GM21619 (cell line): Measurements from ENCODE around the gene OLFML2B.

Experiments
- ATAC-seq: cut with Tn5 transposase; IDR thresholded peaks from one replicate; pipeline ENCODE4 v1.9.1; 2021; ENCODE audit not compliant: unreplicated experiment

OLFML2B gene

DNA sequence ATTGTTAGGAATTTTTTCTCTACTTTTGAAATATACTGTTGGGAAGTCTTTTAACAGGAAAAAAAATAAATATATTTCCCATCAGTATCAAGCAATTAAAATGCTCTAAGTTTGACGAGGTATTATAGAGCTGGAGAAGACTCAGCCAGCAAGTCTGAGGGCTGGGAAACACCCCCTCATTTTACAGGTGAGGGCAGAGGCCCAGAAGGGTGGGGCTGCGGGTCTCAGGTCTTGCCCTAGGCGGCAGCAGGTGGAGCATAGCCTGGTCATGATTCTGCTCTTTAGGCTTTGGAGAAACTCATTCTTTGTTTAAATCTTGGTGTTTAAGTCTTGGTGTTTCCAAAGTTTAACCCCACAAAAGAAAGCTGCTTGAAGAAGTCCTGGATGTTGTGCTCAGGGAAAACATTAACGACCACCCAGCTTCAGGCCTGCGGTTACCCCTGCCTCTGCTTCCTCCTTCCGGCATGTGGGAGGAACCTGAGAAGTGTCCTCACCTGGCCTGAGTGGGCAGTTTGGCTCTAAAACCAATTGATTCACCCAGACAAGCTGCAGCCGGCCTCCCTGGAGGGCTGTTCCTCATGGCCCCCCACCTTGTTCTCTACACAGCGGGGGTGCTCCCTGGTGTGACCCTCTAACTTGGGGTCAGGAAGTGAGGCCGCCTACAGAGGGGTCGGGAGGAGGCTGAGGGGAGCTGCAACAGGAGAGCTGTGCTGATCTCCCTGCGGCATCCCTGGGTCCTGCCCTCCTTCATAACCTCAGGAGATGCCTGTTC is 41.7 kb downstream of the OLFML2B start:
- no peak for ATAC-seq

DNA sequence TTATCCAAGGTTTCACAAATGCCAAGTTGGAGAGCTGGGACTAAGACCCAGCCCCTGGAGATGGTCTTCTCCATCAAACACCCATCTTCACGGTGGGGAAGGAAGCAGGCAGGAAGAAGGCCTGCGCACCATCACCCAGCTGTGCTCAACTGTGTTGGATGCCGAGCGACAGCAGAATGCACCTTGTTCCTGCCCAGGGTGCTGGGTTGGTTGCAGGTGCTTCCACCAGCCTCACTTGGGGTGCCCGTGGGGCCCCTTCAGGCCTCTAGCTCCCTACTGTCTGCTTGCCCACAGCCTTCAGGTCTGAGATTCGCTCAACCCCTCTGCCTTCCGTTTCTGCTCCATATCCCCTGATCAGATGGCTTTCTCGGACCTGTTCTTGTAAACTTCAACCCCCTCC is 42.5 kb downstream of the OLFML2B start:
- ATAC-seq, result no peak

- no peak for ATAC-seq
Observed at GRCh38 chr1:161978011-161978790, 45.5 kb downstream of the OLFML2B start.

GRCh38 chr1:161973924-161974845 is 49.5 kb downstream of the OLFML2B start:
- ATAC-seq, result no peak

- no peak for ATAC-seq
Observed at GRCh38 chr1:161972828-161973227, 50.8 kb downstream of the OLFML2B start.

- ATAC-seq, result no peak
Observed at GRCh38 chr1:161970633-161971032, 53.0 kb downstream of the OLFML2B start.

DNA sequence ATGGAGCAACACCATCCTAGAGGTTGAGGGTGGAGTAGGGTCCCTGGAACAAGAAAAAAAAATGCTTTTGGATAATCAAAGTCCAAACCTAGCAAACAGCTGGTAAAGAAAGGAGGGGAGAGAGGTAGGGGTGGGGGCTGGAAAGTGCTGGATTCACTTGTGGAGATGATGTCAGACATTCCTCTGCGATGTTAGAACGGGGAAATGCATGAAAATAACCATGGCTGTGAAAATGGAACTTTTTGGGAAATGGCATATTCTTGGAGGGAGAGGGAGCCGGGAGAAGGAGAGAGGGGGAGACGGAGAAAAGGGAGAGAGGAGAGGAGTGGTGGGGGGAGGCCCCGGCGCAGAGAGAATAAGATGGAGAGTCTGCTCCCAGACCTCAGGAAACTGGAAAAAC is 53.6 kb downstream of the OLFML2B start:
- no peak for ATAC-seq

- no peak for ATAC-seq
Observed at GRCh38 chr1:161966067-161966466, 57.6 kb downstream of the OLFML2B start.

GRCh38 chr1:161962091-161962887 is 61.4 kb downstream of the OLFML2B start:
- ATAC-seq, result peak; percentile 94

- no peak for ATAC-seq
Observed at GRCh38 chr1:161958425-161958824, 65.2 kb downstream of the OLFML2B start.

DNA sequence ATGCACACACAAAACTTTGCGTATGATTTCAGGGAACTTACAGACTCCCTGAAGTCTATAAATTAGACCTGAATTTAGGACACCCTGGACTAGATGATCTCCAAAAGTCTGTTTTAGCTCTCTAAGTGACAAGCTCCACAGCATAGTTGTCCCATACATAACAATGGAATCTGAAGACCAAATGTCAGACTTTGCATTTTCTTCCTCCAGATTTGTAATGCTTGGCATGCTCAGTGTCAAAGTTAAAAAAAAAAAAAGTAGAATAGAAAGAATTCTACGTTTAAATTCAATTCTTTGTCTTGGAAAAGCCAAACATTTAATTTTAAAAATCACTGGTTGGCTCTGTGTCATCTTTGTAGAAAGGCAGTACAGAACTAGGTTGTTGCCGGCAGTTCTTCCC is 66.7 kb downstream of the OLFML2B start:
- no peak for ATAC-seq

DNA sequence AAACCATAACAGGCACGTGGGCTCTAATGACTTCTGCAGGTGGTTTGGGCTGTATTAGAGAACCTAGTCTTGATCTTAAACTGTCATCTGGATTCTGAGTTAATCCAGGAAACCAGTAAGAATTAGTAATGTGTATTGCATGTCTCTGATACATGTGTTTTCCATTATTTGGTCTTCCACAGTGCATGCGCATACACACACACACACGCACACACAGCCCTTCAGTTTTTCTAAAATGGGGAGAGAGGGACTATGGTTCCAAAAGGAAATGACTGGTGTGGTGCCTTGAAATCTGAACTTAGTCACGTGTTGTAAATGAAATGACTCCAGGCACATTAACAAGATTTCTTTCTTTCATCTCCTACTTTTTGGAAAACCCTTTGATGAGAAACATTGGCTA is 67.6 kb downstream of the OLFML2B start:
- no peak for ATAC-seq

DNA sequence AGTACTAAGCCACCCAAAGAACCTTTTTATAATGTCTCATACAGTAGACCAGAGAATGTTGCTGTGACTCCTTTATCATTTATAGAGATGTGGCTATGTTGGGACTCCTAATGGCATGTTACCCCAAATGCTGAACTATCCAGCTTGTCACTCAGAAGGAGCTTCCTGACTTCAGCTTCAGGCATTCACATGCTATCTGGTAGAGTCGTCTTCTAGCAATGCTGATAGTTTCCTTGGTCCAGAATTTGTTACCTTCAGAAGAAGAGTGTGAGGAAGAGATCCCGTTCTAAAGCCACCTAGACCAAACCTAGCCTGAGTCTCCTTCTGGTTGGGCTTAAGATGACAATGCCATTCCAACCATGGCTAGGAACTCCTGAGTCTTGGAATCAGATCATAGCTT is 68.1 kb downstream of the OLFML2B start:
- no peak for ATAC-seq

- ATAC-seq, result no peak
Observed at GRCh38 chr1:161954466-161954865, 69.2 kb downstream of the OLFML2B start.

DNA sequence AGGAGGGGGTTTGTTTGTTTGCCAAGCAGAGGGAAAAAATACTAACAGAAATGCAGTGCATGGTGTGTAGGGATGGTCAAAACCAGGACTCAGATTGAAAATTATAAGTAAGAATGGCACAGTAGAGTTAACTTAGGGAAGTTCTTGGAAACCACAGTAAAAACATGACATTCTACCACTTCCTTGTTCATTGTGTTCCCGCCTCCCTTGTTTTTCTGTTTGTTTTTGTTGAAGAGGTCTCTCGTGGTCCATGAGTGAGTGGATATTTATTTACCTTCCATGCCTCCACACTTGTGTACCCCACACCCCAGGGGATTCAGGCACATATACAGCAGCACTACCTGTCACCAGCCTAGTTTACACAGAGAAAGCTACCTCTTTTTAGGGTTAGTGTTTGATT is 69.6 kb downstream of the OLFML2B start:
- no peak for ATAC-seq

- ATAC-seq, result no peak
Observed at GRCh38 chr1:161953256-161953920, 70.3 kb downstream of the OLFML2B start.

DNA sequence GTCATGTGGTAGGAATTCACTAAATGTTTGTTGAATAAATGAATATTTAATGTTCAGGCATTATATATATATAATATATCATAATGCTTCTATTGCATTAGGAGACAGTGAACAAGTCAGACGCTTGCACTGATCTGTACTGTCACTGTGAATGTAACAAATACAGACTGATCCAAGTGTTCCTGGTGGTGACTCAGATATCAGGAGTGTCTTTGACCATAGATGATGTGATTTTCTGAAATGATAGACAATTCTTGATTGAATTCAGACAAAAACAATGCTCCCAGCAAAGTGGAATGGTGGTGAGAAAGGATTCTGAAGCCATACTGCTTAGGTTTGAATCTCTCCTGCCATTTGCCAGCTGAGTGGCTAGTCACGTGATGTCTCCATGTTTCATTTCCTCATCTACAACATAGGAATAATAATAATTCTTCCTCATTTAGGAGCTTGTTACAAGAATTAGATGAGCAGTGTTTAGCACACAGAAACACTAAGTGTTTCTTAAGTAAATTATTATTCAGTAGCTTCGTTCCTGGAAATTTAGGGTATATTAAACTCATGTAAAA is 71.0 kb downstream of the OLFML2B start:
- ATAC-seq, result no peak

- ATAC-seq, result no peak
Observed at GRCh38 chr1:161951646-161952045, 72.0 kb downstream of the OLFML2B start.

DNA sequence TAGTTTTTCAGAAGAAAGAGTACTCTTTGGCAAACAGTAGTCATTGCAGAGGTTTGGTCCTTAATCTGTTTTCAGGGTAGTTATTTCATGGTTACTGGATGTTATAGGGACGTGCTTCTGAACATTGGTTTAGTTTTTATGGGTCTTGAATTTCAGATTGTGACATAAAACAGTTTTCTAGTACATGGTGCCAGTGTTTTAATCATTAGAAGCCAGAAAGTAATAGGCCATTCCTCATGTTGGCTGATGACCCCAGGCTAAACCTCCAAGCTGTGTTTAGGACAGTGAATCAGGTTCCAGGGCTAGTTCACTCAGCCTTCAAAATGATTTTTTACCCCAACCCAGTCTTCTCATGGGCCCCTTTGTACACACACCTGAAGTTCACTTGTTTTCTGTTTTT is 73.3 kb downstream of the OLFML2B start:
- no peak for ATAC-seq

DNA sequence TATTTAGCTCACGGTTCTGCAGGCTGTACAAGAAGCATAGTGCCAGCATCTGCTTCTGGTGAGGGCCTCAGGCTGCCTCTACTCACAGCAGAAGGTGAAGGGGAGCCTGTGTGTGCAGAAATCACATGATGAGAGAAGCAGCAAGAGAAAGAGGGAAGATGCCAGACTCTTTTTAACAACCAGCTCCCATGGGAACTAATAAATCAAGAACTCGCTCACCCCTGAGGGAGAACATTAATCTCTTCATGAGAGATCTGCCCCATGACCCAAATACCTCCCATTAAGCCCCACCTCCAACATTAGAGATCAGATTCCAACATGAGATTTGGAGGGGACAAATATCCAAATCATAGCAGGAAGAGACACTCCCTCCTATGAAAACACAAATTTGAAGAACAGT is 74.1 kb downstream of the OLFML2B start:
- ATAC-seq, result no peak
